T-helper 9 cell (primary cell): ENCODE measurements around the gene PRRC2A.

Experiments
- DNase-seq: peaks from one replicate; pipeline ENCODE4 v3.0.0-alpha.2; 2020

PRRC2A gene

DNA sequence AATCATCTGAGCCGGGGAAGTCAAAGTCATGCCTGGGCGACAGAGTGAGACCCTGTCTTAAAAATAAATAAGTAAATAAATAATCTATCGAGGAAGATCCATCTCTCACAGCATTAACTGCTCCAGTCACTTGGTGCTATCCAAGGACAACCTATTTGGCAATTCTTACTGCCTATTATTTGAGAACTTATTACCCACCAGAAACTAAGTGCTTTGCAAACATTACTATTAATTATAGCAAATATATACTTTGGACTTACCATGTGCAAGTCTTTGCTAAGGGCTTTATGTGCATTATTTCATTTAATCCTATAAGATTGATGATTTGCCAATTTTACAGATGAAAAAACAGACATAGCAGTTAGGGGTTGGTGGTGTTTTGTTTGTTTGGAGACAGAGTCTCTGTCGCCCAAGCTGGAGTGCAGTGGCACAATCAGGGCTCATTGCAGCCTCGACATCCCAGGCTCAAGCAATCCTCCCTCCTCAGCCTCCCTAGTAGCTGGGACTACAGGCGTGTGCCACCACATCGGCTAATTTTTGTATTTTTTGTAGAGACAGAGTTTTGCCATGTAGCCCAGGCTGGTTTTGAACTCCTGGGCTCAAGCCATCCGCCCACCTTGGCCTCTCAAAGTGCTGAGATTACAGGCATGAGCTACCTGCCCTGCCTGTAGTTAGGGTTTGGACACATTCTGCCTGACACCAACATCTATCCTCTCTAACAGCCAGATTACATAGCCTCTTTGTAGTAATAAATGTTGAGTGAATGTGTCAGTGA is 34.2 kb downstream of the PRRC2A start:
- DNase-seq: no peak

DNA sequence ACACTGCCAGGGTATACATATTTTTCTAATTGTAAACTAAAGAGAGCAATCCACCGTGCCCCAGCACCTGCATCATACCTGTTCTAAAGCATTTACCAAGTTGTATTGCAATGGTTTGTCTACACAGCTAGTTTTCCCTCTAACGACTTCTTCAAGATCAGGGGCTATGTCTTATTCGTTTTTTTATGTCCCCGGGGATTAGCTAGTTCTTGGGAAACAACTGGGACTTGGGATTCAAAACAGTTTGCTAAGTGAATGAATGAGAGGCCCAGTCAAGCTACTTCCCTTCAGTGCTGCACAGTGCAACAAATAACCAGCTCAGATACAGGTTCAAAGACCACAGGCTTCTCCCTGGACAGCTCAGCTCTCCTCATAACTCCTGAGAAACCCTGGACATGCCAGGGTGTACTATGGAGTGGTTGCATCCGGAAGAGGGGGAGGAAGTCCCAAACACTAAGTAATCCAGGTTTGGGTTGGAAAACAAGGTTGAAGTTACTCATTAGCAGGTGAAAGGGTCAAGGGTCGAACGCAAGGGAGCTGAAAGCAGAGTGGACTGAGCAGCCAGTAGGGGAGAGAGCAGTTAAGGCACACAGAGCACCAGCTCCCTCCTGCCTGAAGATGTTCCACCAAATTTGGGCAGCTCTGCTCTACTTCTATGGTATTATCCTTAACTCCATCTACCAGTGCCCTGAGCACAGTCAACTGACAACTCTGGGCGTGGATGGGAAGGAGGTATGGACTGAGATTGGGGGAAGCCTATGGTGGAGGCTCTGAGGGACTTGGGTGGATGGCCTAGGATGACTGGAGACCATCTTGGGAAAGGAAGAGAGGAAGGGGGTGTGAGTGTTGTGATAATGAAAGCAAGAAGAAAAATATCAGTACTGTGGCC is 35.1 kb downstream of the PRRC2A start, which contains the start of gene APOM:
APOM (plus strand) TSS at position 546 of the 889 bp plus-strand sequence; CDS start at position 619, 73 bp downstream.
- DNase-seq: no peak

- DNase-seq: no peak
Measured at GRCh38 chr6:31657406-31658157, 37.1 kb downstream of the PRRC2A start.

- no peak for DNase-seq
Measured at GRCh38 chr6:31658158-31658688, 37.7 kb downstream of the PRRC2A start.

DNA sequence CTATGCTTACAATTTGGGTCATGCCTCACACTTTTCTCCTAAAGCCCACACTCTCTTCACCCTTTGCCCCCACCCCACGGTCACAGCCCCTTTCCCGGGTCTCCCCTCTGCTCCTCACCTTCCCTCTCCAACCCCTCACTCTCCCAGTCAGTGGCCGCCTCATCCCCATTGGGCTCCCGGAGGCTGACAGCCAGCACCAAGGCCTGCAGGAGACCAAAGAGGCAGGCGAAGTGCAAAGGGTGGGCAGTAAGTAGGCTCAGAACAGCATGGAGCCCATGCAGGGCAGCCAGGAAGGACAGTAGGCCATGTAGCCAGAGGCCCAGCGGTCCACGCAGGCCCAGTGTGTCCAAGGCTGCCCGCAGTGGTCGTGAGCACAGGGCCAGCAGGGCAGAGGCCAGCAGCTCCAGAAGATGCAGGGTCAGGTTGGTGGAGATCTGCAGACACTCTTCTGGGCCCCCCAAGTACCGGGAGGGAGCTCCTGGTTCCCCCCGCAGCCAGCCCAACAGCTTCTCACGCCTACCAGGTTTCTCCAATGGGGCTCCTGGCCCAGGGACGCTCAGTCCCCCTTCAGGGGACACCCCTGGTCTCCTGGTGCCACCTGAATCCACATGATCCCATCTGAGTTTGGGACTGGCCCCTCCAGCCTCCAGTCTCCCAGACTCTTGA is 38.6 kb downstream of the PRRC2A start:
- no peak for DNase-seq

DNA sequence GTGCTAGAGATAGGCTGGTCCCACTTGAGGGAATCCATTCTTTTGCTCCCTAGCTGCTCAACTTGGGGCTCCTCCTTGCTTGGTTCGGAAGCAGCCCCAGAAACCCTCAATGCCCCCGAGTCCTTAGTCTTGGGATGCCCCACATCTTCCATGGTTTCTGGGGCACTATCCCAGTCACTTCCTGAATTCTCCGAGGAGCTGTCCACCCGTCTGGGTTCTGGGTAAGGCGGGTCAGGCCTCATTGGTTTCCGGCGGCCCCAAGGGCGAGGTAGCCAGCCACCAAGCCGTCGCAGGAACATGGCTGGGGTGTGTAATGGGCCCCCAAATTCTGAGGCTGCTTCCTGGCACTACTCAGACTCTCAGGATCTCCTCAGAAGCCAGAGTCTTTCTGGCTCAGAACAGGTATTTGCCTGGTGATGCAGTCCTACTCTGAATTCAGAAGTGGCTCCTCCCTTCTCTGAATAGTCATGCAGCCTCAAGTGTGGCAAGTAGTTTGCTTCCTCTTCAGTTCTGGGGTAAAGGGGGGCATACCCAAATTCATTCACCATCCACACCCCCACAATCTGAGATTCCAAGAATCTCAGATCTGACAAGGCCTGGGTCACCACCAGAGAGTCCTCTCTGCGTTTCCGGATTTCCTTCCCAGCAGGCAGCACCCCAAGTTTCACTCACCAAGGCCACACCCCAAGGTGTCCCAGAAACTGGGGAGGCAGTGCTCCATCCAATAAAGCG is 39.3 kb downstream of the PRRC2A start:
- DNase-seq: no peak

DNA sequence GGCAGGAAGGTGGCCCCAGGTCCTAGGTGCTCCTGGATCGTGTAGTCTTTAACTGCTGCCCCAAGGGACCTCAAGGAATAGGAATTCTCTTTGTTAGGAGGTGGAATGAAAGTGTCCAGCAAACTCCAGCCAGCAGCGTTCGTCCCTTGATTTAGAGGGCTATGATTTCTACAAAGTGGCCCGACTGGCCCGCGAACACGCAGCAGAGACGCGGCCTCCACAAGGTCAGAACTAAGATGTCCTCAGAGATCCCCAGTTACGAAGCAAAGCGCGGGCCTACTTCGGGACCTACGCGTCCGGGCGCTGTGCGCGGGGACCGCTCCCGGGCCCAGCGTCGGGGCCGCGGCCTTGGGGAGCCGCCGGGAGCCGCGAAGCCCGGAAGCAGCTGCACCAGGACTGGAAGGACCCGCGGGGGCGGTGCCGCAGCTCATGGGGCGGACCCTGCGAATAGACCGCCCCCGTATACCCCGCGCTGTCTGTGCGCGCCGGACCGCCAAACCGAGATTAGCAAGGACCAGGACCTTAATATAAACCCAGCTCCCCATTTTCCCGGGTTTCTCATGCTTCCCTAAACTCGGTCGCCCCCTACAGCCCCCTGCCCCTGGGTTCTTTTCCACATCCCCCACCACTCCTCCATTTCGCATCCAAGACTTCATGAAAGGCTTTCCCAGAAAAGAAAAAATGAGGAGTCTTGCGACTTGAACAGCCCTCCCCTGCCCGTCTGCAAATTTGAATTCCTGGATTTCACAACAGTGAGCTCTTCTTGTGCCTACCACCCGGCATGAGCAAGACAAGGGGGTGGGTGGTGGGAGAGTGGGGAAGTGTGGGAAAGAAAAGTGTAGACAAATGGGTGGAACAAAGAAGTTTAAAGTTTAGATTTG is 40.1 kb downstream of the PRRC2A start, which contains the start of gene C6orf47:
C6orf47 (minus strand) TSS at position 398 of the 881 bp plus-strand sequence. CDS start 831 bp downstream, outside the sequence.
- peak; percentile 67 for DNase-seq

GRCh38 chr6:31661262-31662123 is 41.0 kb downstream of the PRRC2A start:
- DNase-seq: no peak

GRCh38 chr6:31662124-31662723 is 41.7 kb downstream of the PRRC2A start:
- no peak for DNase-seq

- DNase-seq: no peak
Measured at GRCh38 chr6:31663126-31663960, 42.8 kb downstream of the PRRC2A start.

DNA sequence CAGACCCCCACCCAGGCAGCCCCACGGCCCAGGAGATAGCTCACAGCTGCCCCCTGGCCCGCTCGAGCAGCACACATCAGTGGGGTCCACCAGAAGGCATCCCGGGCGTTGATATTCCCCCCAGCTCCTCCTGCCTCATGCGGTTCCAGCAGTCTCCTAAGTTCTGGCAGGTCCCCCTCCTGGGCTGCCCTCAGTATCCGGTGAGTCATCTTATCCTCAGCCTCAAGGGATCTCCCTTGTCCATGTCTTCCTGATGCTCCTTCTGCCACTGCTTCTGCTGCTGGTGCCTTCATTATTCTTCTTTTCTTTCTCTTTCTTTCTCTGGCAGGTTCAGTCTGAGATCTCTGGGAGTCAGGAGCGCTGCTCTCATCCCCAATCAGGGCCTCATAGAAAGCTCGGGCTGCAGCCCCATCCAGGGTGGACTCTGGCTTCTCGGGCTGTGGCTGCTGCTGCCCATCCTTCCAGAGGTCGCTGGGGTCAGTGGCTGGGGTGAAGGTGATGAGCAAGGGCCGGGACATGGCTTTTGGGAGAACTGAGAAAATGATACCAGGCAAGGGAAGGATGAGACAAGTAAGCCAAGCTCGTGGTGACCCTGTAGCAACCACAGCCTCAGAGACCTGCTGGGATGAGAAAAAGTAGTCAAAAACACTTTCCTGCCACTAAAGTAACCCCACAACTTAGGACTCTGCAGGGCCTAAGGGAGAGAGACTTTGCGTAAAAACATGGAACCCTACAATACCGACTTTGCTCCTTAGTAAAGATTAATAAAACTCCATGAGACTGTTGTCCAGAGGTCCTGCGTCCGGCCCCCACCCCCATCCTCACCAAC is 43.7 kb downstream of the PRRC2A start:
- no peak for DNase-seq

GRCh38 chr6:31664790-31665500 is 44.4 kb downstream of the PRRC2A start, which contains the start of gene GPANK1:
TSS of gene GPANK1 (minus strand) at chr6:31664997. CDS start at chr6:31664478, 519 bp downstream.
- DNase-seq: peak; percentile 84

- DNase-seq: peak; percentile 97
Measured at GRCh38 chr6:31665501-31666336, 45.2 kb downstream of the PRRC2A start, which contains the start of gene CSNK2B. TSS of gene CSNK2B (plus strand) at chr6:31666080. CDS start at chr6:31666832, 752 bp downstream.

DNA sequence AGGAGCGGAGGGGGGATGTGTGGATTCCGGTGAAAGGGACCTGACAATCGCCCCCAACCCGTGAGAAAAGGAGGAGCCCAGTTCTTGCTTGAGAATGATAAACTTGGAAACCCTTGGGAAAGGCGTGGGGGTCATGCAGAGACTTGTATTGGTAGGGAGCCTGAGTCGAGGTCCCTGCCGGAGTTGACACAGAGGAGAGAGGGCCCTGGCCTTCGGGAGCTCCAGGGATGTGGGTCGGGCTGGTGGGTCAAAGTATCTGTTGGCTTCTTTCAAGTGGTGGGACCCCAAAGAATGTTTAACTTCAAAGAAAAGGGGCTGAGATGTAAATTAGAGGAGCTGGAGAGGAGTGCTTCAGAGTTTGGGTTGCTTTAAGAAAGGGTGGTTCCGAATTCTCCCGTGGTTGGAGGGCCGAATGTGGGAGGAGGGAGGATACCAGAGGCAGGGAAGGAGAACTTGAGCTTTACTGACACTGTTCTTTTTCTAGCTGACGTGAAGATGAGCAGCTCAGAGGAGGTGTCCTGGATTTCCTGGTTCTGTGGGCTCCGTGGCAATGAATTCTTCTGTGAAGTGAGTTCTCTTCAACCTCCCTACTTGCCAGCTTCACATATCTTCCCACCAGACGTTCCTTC is 45.9 kb downstream of the PRRC2A start:
- no peak for DNase-seq
